DMS53 treated with DMSO at 0.1 percent for 48 hours (cell line): ENCODE measurements around the gene ASTL.

Experiments used
- DNase-seq: peaks from one replicate; lab custom pipeline; 2025; ENCODE audit not compliant: unreplicated experiment; lab: John Stamatoyannopoulos, UW

Gene ASTL

DNA sequence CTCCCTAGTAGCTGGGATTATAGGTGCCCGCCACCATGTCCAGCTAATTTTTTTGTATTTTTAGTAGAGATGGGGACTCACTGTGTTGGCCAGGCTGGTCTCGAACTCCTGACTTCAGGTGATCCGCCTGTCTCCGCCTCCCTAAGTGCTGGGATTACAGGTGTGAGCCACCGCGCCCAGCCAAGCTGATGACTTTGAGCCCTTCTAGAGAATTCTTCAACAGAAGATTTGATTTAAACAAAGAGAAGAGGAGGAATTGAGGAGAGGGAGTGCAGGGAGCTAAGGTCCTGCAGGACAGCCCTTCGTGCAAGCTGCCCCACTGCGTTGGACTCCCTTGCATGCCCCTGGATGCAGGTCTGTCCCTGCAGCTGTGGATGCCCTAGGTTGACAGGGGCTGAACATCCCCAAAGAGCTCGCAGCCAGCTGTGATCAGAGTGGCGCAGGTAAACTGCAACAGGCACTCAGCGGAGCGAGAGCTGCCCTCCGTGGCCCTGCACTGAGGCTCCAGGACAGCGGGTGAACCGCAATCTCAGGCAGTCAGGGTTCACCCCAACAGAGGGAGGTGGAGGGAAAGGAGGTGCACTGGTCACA, 35.6 kb downstream of the ASTL start:
- DNase-seq: no peak

DNA sequence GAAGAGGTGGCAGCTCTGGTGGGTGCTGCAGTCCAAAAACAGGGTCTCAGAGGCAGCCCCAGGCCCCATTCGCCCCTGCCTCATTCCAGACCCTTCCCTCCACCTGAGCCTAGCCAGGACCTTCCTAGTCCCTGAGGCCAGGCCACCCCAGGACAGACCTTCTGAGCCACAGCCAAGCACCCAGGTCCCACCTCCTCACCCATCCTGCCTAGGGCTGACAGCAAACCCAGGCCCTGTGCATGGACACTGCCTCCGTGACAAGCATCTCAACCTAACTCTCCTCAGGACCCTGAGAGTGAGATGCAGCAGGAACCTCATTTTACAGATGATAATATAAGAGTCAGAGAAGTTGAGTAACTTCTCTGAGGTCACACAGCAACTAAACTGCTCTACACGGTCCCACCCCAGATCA, 37.4 kb downstream of the ASTL start:
- DNase-seq: no peak

DNA sequence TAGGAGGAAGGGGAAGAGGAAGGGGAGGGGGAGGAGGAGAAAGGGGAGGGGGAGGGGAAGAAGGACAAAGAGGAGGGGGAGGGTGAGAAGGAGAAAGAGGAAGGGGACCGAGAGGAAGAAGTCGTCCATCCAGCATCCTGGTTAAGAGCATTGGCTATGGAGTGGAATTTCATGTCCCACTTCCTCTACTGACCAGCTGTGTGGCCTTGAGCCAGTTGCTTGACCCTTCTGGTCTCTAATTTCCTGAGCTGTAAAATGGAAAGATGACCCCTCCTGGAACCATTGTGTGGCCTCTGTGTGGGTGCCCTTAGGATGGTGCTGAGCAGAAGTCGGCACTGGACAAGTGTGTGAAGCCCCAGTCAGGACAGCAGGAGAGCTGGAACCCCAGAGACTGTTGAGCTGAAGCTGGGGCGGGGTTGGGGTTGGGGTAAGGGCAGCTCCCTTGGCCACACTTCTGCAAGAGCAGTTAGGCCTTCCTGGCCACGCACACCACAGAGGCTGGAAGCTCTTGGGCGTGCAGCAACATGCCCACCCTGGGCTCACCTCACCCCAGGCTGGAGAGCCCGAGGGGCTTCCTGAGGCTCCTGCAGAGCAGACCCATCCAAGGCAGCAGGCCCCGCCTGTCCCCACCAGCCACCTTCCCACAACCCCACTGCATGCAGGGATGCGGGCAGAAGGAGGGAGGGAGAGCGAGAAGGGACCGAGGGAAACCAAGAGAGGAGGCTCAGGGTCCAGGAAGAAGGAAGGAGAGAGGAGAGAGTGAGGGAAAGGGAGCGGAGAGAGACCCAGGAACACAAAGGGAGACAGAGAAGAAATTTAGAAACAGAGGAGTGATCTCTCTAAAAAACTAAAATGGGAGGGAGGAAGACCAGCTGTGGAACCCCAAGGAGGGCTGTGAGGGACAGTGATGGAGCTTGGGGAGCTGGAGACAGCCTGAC, 38.2 kb downstream of the ASTL start:
- DNase-seq: no peak

DNA sequence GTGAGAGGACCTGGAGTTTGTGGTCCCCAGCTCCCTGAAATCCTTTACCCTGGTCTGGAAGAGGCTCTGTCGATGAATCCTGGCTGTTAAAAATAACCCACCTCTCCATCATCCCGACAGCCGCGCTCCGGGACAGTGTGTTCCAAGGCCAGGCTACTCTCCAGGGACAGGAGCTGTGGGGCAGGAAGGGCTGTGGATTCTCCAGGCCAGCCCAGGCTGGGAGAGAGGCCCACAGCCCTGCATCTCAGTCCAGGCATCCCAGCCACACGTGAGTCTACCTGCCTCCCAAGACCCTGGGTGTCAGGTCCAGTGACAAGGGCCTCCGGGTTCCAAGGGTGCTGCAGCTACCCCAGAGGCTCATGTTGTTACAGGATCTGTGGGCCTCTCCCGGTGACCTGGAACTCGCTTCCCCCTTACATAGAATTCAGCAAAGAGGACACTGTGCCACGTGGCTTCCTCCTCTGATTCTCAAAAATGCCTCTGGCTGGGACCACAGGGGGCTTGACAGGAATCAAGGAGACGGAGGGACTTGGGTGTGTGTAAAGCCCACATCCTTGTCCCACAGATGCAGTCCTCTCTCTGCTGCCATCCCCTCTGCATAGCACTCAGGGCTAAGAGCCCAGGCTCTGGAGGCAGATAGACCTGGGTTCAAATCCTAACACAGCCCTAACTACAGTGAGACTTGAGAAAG, 39.3 kb downstream of the ASTL start:
- no peak for DNase-seq

DNA sequence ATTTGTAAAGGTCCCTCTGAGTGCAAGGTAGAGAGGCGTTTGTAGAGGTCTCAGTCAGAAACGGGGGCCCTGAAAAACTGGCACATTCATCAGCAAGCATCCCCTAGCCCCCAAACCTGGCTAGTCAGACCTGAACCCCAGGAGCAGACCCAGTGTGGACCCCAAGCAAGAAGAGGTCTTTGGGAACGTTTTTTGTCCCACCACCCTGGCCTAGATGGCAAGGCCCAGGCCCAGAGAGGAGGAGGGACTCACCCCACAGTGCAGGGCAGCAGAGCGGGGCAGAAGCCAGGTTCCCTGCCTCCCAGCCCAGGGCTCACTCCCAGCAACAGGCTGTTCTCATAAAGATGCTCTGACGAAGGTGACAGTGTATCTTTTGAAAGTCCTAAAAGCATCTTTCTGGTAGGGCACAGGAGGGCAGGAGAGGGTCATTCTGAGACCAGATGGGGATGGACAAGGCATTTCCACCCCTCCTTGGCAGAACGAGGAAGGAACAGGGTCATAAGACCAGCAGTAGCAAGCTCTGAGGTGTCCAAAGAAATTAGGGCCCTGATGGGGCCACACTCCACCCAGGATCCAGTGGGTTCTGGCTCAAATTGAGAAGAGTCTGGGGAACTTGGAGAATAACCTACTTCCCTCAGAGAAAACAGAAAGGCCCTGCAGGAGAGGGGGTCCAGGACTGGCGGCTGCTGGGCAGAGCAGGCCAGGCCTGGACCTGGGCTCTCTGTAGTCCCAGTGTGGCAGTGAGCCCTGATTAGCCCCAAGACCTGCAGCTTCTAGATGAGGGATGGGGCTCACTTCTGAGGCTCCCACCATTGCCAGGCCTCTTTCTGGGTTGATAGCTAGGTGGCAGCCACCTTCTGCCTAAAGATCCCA, 40.1 kb downstream of the ASTL start:
- DNase-seq: no peak

DNA sequence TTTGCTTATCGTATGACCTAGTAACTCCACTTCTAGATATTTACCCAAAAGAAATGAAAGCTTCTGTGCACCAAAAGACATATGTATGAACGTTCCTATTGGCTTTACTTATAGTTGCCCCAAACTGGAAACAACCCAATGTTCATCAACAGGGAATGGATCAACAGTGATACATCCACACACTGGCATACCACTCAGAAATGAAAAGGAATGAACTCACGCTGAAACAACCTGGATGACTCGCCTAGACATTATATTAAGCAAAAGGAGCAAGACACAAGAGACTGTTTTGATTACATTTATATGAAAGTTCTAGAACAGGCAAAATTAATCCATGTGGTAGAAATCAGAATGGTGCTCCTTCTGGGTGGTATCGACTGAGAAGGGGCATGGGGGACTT, 40.9 kb downstream of the ASTL start:
- DNase-seq: no peak

DNA sequence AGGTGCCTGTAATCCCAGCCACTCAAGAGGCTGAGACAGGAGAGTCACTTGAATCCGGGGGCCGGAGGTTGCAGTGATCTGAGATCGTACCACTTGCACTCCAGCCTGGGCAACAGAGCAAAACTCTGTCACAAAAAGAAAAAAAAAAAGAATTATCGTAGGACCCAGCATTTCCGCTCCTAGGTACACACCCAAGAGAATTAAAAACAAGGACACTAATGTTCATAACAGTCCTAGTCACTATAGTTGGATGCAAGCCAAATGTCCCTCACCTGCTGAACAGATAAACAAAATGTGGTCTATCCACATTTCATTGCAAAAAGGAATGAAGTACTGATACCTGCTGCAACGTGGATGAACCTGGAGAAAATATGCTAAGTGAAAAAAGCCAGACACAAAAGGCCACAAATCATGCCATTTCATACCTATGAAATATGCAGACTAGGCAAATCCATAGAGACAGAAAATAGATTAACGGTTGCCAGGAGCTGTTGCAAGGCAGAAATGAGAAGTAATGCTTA, 43.1 kb downstream of the ASTL start:
- no peak for DNase-seq

DNA sequence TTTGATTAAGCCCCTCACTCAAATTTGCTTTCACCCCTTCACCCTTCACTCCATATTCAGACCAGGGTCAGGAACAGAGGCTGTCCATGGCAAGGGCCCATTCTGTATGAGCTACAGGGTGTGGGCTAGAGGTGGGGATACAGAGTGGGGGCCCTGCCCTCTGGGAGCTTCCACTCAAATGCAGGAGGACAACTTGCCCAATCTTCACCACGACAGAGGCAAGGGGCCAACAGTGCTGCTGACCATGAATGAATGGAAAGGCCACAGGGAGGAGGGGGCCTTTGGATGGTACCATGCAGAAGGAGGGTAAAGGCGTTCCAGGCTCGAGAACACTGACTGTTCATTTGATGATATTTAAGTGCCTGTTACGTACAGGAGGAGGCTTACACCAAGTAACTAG, 44.8 kb downstream of the ASTL start:
- no peak for DNase-seq

DNA sequence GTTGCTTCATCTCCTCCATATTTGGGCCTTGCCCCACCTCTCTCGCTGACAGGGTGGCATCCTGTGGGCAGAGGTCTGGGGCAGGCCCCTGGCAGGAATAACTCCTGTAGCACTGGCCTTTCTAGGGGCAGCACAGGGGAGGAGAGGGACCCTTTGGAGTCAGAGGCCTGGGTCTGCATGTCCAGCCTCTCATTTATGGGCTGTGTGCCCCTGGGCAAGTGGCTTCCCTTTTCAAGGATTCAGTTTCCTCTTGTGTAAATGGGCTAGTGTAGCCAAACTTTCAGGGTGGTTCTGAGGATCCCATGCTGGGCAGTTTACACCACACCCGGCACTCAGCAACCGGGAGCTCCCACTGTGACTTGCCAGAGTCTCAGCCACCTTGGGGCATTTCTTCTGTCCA, 45.4 kb downstream of the ASTL start:
- no peak for DNase-seq

DNA sequence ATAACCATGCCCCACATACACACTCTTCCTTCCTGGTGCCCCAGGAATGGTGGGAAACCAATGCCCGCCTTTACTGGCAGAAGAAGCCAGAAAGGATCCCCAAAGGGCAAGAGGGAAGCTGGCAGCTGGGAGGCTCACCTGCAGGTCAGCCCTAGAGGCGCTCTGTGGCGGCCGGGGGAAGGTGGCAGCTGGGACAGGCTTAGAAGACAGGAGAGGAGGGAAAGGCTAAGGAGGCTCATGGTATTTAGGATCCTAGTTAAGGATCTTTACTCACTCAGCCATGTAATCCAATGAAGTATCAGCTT, 45.8 kb downstream of the ASTL start:
- no peak for DNase-seq

DNA sequence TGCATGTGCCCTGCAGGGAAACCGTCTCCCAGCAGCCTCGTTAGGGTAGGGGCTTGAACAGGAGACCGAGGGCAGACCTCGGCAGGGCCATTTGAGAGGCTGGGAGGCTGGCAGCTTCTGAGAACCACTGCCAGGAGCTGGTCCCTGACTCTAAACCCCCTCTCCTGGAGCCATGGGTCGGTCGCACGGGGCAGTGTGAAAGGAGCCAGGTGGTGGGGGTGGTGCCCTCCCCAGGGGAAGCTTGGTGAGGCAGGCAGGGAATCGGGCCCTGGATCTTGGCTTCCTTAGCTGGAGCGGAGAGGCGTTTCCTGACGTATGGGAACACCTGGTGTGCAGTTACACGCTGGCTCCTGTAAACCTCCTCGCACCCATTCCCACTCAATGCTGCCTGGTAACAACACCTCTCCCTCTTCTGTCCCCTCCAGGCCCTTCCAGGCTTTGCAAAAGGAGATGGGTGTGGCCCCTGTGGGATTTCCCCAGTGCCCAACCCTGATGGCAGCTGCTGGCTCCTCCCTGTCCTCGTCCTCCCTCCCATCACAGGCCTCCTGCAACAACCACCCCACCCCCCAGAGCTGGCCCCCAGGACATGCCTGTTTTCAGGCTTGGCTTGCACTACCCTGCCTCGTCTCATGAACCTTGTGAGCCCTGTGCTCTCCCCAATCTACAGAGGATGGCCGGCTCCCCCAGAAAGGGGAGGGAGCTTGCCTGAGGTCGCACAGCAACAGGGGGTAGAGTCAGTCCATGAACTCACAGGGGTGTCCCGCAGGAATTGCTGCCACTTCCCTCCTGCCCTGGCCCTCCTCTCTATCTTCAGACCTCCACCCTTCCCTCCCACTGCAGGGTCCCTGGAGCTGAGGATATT, 46.4 kb downstream of the ASTL start:
- DNase-seq: no peak

DNA sequence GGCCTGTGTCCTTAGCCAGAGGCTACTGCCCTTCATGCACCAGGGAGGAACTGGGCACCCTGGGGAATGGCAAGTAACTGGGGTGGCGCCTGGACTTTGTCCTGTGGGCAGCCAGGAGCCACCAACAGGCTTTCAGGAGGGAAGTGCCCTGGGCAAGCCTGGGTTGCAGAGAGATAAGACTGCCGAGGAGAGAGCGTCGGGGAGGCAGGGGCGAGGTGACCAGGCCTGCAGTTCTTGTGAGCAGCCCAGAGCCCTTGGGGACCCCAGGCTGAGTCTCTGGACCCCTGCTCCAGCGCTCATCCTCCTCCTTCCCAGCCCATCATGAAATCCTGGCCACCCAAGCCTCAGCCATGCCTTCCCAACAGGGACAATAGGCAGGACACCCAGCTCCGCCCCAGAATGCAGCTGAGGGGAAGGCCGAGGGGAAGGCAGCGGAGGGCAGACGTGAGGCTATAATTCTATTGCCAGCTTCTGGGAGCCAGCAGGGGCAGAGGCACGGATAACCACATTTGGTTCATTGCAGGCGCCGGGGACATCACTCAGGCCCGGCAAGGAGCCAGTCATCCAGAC, 47.1 kb downstream of the ASTL start:
- DNase-seq: no peak

DNA sequence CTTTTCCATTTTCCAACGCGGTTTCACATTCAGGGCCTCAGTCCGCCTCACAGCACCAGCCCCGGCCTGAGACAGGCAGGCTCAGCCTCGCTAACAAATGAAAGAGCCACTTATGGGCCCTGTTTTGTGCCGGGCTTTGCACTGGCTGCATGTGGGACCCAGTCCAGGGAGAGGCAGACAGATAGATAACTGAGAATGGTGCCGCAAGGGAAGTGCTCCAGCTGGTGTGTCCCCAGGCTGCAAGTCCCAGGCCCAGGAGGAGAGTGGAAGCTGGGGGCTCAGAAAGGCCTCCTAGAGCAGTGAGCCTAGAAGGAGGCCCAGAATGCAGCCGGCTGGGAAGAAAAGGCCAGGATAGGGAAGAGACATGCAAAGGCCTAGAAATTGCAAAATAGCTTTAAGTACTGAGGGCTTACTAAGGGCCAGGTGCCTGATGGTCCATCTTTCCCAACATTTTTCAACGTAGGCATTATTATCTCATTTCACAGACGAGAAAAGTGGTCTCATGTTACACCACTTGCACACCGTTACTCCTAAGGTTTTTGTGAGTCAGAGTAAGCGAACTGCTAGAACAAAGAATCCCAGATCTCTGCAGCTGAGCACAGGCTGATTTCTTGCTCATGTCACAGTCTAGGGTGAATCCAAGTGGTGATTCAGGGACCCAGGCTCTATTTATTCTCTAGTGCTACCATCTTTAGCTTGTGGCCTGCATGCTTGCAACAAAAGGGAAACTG, 47.9 kb downstream of the ASTL start:
- no peak for DNase-seq

DNA sequence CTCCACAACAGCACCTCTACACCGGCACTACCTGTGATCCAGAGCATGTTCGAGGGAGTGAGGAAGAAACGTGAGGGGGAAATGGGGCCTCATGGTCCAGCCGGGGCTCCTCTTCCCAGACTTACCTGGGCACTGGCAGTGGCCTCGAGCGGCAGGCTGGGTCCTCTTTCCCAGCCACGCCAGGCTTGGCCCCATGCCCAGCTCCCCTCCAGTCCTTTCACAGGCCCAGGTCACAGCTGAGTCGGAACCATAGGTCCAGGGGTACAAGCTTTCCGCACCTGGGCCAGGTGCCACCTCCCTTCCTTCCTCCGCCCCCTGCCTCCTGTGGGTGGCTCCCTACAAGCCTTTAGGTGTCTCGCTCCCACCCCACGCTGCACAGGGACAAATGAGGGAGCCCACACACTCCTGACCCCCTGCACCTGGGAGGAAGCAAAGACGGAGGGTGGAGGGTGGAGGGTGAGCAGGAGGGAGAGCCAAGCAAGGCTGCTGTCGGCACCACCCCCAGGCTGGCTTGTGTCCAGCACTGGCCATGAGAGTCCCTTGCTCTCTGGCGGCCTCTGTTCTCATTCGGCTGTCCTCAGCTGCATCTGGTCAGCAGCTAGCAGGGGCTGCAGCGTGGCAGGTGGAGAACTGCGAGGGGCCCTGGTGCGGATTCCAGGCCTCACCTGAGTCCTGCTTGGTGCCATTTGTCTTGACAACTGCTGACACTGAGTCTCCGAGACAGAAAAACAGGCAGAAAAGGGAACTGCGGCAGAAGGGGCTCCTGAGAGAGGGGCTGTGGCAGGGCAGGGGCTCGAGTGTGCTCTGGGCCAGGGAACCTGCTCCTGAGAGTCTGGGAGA, 48.7 kb downstream of the ASTL start:
- no peak for DNase-seq

DNA sequence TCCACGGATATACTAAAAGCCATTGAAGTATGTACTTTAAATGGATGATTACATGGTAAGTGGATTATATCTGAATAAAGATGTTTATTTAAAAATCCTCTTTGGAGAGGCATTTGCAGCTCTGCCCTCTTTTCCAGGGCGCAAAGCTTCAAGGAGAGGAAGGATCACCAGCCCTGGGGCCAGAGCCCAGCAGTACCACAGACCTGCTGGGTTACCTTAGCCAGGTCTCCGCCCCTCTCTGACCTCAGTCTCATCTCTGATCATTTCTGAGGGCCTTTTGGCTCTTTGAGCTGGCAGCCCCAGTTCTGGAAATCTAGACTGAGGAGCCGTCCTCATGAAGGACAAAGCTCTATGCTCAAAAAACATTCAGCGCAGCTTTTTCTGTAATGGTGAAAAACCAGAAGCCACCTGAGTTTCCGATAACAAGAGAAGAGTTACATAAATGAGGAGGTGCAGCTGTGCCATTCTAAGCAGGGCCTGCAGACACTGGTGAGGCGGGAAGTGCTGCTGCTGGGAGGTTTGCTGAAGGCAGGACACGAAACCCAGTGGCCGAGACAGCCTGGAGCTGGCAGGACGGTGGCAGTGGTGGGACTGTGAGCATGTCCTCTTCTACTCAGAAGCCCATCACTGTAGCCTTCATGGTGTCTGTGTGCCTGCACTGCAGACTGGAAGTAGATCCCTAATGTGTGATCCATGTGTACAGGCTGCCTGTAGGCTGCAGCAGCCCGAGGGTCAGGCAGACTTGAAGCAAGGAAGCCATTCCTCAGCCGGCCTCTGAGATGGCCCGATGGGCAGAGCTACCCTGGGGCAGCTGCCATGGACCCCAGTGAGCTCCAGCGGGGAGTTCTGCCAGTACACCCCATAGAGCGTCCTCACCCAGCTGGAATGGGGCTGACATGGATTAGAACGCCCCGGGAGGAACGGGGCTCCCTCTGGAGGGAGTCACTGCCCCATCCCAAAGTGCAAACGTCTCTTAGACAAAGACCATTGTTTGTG, 49.7 kb downstream of the ASTL start:
- DNase-seq: no peak

DNA sequence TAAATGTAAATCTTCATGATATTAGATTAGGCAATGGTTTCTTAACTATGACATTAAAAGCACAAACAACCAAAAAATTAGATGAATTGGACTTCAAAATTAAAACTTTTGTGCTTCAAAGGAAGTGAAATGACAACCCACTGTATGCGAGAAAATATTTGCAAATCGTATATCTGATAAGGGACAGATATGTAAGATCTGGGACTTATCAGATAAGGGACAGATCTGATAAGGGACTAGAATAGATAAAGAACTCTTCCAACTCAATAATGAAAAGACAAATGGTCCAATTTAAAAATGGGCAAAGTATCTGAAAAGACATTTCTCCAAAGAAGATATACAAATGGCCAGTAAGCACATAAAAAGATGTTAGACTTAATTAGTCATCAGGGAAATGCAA, 51.2 kb downstream of the ASTL start:
- no peak for DNase-seq
